ENCODE results near the gene LINS1. TPM values are rescaled to one million over a fixed set of nuclear protein-coding genes. Genes with fewer than 3 reads are reported as not detected.

The LINS1 gene
- total RNA-seq, 2 donors from 2014 or later, result 27.7 to 40.5 TPM

DNA sequence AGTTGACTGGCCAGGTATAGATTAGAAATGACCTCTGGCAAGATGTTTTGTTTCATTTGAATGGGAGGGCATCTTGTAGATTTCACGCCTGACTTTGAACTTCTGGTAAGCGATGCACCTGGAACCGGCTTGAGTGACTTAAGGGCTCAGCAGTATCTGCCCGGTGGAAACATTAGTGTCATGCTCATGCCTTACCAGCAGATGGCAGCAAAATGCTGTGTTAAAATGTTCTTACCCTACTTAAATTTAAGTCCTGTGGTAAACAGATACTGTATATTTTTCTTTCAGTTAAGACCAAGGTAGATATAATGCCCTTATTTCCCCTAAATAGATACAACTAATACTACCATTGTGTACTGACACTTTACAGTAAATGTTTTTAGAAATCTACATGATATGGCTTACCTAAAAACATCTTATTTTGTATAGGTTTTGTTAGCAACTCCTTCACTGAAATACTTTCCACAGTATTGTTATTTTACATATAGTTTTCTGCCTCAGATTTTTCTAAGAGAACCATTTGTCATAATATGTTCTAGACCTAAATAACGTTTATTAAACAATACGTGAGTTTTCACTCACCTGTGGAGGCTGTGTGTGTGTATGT is 25.9 kb upstream of the LINS1 start:
- ATAC-seq (peak; percentile 75 to 77), DNase-seq (ENCODE audit: low spot score) (peak; percentile 75)
- H3K9me3 Mint-ChIP-seq, result no peaks in the 10 kb centered on the region
- H3K27me3 Mint-ChIP-seq, result no peaks in the 10 kb centered on the region
- peaks cover 2 to 6% of the 10 kb centered on the region in 2 donors for H3K4me1 Mint-ChIP-seq (ENCODE audit: low read depth in 2 of 2)
- no peak overlapping the region for H3K27ac Mint-ChIP-seq
- H3K36me3 Mint-ChIP-seq, result peaks cover 8% of the 10 kb centered on the region
- H3K4me3 Mint-ChIP-seq, result no peak overlapping the region

DNA sequence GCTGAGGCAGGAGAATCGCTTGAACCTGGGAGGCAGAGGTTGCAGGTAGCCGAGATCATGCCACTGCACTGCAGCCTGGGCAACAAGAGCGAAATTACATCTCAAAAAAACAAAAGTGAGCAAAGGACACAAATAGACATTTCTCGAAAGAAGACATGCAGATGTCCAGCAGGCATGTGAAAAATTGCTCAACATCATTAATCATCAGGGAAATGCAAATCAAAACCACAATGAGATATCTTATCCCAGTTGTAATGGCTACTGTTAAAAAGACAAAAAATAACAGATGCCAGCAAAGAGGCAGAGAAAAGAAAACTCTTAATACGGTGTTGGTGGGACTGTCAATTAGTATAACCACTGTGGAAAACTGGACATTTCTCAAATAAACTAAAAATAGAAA is 21.3 kb upstream of the LINS1 start:
- DNase-seq (ENCODE audit: low spot score) (no peak), ATAC-seq (no peak)
- H3K4me1 Mint-ChIP-seq (ENCODE audit: low read depth in 2 of 2), result peaks cover 0 to 16% of the 10 kb centered on the region in 2 donors
- H3K27ac Mint-ChIP-seq, result no peak overlapping the region
- H3K9me3 Mint-ChIP-seq, result no peaks in the 10 kb centered on the region
- no peaks in the 10 kb centered on the region for H3K27me3 Mint-ChIP-seq
- peaks cover 10% of the 10 kb centered on the region for H3K36me3 Mint-ChIP-seq
- no peak overlapping the region for H3K4me3 Mint-ChIP-seq

DNA sequence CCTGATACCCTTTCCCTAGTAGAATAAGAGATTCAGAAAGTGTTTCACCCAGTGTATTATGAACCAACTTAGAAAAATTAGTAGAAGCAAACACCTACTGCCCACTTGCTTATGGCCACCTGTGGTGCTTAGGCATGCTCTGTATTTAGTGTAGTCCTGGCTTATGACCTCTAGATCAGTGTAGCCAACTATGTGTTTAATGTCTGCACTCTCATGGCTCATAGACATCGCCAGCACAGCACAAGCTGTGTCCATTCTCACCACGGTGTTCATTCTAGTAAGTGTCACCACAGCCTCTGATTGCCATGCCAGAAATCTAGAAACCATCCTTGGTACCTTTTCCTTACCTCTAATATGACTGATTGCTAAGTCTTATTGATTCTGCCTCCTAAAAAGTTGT is 14.7 kb upstream of the LINS1 start:
- H3K27me3 Mint-ChIP-seq, result no peaks in the 10 kb centered on the region

DNA sequence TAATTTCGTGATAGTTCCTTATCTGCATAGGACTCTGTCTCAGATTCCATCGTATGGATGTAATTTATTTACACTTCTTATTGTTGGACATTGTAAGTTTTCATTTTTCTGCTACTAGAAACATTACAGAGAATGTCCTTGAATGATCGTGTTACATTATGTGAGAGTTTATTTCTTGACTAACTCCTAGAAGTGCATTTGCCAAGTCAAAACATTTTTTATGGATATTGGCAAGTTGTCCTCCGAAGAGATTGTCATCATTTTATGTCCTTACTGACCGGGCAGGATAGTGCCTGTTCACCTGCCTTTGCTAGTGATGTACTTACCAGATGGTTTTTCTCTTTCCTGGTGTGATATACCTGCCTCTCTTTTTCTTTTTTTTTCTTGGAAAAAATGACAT is 13.8 kb upstream of the LINS1 start:
- Mint-ChIP-seq H3K4me1 (ENCODE audit: low read depth in 2 of 2) (peaks cover 5 to 11% of the 10 kb centered on the region in 2 donors), H3K36me3 (peaks cover 22% of the 10 kb centered on the region), H3K4me3 (no peak overlapping the region), H3K9me3 (no peaks in the 10 kb centered on the region), H3K27me3 (no peaks in the 10 kb centered on the region), H3K27ac (no peak overlapping the region)
- ATAC-seq (no peak), DNase-seq (ENCODE audit: low spot score) (no peak)

More for the DNA sequence above, 14.7 kb upstream of the LINS1 start:
- Mint-ChIP-seq H3K9me3 (no peaks in the 10 kb centered on the region), H3K27ac (no peak overlapping the region), H3K4me3 (no peak overlapping the region), H3K36me3 (peaks cover 22% of the 10 kb centered on the region), H3K4me1 (ENCODE audit: low read depth in 2 of 2) (peaks cover 5 to 11% of the 10 kb centered on the region in 2 donors)
- DNase-seq (ENCODE audit: low spot score), result no peak
- ATAC-seq, result no peak

DNA sequence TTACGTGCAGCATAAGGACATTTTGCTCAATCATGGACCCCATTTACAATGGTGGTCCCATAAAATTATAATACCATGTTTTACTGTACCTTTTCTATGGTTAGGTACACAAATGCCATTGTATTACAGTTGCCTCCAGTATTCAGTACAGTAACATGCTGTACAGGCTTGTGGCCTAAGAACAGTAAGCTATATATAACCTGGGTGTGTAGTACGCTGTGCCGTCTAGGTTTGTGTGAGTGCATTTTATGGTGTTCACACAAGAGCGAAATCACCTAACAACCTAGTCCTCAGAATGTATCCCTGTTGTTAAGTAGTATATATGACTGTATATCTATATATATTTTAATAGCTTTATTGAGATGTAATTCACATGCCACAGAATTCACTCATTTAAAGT is 12.9 kb upstream of the LINS1 start:
- ATAC-seq, result no peak
- H3K27ac Mint-ChIP-seq, result no peak overlapping the region
- H3K4me1 Mint-ChIP-seq (ENCODE audit: low read depth in 2 of 2), result peaks cover 5 to 11% of the 10 kb centered on the region in 2 donors
- no peaks in the 10 kb centered on the region for H3K27me3 Mint-ChIP-seq
- H3K36me3 Mint-ChIP-seq, result peaks cover 19% of the 10 kb centered on the region
- no peaks in the 10 kb centered on the region for H3K9me3 Mint-ChIP-seq
- no peak overlapping the region for H3K4me3 Mint-ChIP-seq
- DNase-seq (ENCODE audit: low spot score), result no peak

DNA sequence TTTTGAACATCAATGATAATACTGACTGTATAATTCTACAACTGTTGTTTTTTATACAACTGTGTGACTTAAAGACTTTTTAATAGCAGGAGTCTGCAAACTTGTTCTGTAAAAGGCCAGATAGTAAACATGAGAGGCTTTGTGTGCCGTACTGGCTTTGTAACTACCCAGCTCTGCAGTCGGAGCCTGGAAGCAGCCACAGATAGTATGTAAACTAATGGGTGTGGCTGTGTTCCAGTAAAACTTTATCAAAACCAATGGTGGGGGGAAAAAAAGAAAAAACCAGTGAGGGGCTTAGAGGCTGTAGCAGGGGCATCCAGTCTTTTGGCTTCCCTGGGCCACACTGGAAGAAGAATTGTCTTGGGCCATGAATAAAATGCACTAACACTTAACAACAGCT is 12.4 kb upstream of the LINS1 start:
- no peak overlapping the region for H3K27ac Mint-ChIP-seq
- DNase-seq (ENCODE audit: low spot score) (no peak), ATAC-seq (no peak)
- no peaks in the 10 kb centered on the region for H3K9me3 Mint-ChIP-seq
- peaks cover 5 to 9% of the 10 kb centered on the region in 2 donors for H3K4me1 Mint-ChIP-seq (ENCODE audit: low read depth in 2 of 2)
- H3K4me3 Mint-ChIP-seq, result no peak overlapping the region
- peaks cover 17% of the 10 kb centered on the region for H3K36me3 Mint-ChIP-seq
- H3K27me3 Mint-ChIP-seq, result no peaks in the 10 kb centered on the region

DNA sequence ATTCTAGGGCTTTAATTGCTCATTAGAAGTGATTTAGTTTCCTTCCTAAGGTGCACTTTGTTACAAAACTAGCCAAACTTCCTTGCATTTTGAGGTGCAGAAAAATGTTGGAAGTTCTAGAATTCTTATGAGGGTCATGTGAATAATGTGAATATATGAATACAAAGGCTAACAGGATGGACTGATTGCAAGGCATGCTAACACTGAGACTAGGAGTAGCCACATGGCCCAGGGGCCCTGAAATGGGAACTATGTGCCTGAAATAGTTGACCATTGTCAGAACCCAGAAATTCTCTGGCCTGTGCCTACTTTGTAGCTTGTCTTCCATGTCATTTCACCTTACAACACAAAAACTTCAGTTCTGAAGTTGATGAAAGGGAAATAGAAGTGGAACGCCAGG is 11.2 kb upstream of the LINS1 start:
- no peak overlapping the region for H3K27ac Mint-ChIP-seq
- ATAC-seq (no peak), DNase-seq (ENCODE audit: low spot score) (no peak)
- H3K27me3 Mint-ChIP-seq, result no peaks in the 10 kb centered on the region
- peaks cover 12% of the 10 kb centered on the region for H3K36me3 Mint-ChIP-seq
- H3K4me1 Mint-ChIP-seq (ENCODE audit: low read depth in 2 of 2), result peaks cover 4 to 5% of the 10 kb centered on the region in 2 donors
- no peak overlapping the region for H3K4me3 Mint-ChIP-seq
- H3K9me3 Mint-ChIP-seq, result no peaks in the 10 kb centered on the region

DNA sequence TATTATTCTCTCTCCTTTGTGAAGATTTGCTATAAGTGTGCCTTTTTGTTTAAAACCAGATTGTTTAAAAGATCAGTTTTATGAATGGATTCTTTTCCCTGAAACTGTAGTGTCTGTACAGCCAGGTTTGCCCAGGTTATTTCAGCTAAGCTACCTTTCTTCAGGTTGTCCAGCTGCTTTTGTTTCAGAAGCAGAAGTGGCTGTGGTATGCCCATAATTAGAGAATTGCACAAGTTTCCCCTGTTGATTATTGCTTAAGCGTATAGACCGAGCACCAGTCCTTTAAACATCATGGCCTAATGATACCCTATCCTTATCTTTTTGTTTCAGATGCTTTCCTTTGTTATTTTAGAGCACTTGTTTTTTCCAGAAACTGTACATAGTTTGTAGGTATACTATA is 10.6 kb upstream of the LINS1 start:
- Mint-ChIP-seq H3K36me3 (peaks cover 12% of the 10 kb centered on the region), H3K4me1 (ENCODE audit: low read depth in 2 of 2) (peaks cover 4 to 5% of the 10 kb centered on the region in 2 donors), H3K9me3 (no peaks in the 10 kb centered on the region), H3K27me3 (no peaks in the 10 kb centered on the region), H3K4me3 (no peak overlapping the region), H3K27ac (no peak overlapping the region)
- DNase-seq (ENCODE audit: low spot score) (no peak), ATAC-seq (no peak)

DNA sequence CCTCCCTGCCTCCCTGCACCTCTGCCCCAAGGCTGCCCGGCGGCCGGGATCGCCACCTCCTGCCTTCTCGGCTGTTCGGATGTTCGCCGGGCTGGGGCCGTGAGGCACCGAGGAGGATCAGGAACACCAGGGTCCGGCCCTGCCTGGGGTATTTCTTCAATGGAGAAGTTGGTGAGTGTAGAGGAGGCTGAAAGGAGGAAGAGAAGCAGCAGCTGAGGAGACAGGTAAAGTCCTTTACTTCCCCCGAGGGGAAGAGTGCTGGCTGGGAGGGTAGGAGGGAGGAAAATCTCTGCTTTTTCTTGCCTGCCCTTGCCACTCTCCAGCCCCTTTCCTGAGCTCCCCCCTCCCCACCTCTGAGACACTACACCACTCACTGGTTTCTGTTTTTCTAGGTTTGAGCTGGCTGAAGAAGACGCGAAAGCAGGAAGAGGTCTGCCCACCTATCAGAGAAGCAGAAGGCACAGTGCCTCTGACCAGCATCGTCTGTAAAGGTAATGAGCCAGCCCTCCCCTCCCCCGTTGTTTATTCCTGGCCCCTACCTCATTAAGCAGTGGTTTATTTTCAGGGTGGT is 924 bp upstream of the LINS1 start:
- Mint-ChIP-seq H3K4me3 (no peak overlapping the region), H3K27me3 (no peaks in the 10 kb centered on the region), H3K4me1 (ENCODE audit: low read depth in 2 of 2) (peaks cover 29 to 34% of the 10 kb centered on the region in 2 donors), H3K9me3 (no peaks in the 10 kb centered on the region), H3K36me3 (peaks cover 6% of the 10 kb centered on the region), H3K27ac (no peak overlapping the region)
- peak; percentile 78 for DNase-seq (ENCODE audit: low spot score)
- peak; percentile 11 to 62 for ATAC-seq

DNA sequence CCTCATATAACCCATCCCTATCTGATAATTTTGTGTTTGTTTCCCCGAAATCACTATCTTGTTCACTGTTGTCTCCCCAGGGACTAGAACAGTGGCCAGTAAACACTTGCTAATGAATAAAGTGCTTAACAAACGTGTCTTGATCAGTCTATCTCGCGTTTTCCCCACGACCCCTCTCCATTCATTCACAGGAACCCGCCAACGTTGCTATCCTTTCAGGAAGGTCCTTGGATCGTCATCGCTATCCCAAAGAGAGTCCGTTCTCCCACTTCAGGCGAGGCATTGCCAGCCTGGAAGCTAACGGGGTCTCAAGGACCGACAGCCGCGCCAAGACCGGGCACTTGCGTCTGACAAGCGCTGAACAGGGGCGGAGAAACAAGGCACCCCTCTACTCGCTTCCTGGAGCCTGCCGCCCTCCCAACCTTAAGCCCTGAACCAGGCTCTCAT is 344 bp downstream of the LINS1 start:
- H3K9me3 Mint-ChIP-seq, result no peaks in the 10 kb centered on the region
- H3K4me3 Mint-ChIP-seq, result no peak overlapping the region
- ATAC-seq (peak in 1 of 2 donors; percentile 10), DNase-seq (ENCODE audit: low spot score) (no peak)
- H3K27ac Mint-ChIP-seq, result no peak overlapping the region
- peaks cover 6% of the 10 kb centered on the region for H3K36me3 Mint-ChIP-seq
- H3K4me1 Mint-ChIP-seq (ENCODE audit: low read depth in 2 of 2), result peaks cover 37 to 45% of the 10 kb centered on the region in 2 donors
- H3K27me3 Mint-ChIP-seq, result no peaks in the 10 kb centered on the region

DNA sequence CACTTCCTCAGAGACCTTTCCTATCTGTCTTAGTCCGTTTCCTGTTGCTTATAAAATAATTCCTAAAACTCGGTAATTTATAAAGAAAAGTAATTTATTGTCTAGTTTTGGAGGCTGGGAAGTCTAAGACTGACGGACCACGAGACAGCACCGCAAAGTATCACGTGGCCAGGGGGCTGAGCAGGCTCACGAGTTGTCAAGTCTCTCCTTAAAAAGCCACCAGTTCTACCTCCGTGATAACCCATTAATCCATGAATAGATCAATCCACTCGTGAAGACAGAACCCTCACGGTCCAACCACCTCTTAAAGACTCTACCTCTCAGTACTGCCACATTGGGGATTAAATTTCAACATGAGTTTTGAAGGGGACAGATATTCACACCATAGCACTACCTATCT is 821 bp downstream of the LINS1 start:
- ATAC-seq, result no peak
- DNase-seq (ENCODE audit: low spot score), result no peak
- Mint-ChIP-seq H3K4me1 (ENCODE audit: low read depth in 2 of 2) (peaks cover 37 to 49% of the 10 kb centered on the region in 2 donors), H3K27me3 (no peaks in the 10 kb centered on the region), H3K4me3 (no peak overlapping the region), H3K9me3 (no peaks in the 10 kb centered on the region), H3K36me3 (peaks cover 5% of the 10 kb centered on the region), H3K27ac (no peak overlapping the region)

DNA sequence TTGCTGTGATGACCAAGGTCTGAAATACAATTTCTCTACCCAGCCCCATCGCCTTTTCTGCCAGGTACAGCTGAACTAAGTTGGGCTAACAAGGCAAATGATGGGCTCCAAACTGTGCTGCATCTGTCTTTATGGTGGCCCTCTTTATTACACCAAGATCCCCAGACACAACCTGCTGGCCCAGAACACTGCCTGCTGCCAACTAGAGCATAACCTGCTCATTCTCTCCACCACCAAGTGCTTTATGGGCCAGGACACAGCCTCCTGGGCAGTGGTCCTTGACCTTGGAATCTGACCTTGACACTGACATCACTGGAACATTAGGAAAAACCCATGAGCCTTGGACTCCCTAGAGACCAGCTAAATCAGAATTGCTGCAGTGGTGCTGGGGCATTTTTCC is 3.3 kb downstream of the LINS1 start:
- Mint-ChIP-seq H3K36me3 (peaks cover 6% of the 10 kb centered on the region), H3K27me3 (no peaks in the 10 kb centered on the region), H3K9me3 (no peaks in the 10 kb centered on the region), H3K4me3 (peak overlapping the region; percentile 18), H3K4me1 (ENCODE audit: low read depth in 2 of 2) (peaks cover 37 to 45% of the 10 kb centered on the region in 2 donors), H3K27ac (peak overlapping the region in 1 of 2 donors; percentile 83)
- DNase-seq (ENCODE audit: low spot score) (no peak), ATAC-seq (no peak)

DNA sequence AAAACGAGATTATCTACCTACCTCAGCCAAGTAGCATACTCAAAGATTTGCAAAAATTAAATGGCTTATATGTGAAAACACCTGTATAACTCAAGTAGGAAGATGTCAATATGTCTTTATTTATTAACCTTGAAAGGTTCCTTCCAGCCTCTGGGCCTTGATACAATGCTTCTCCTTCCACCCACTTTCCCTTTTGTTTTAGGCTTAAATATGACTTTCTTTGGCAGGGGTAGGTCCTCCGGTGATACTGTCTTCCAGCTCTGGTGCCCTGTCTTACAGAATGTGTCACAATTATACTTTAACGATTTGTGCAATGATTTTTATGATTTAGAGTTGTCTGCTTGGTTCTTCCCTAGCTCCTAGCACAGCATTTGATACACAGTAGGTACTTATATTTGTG is 4.1 kb downstream of the LINS1 start:
- ATAC-seq (no peak), DNase-seq (ENCODE audit: low spot score) (no peak)
- Mint-ChIP-seq H3K36me3 (peaks cover 6% of the 10 kb centered on the region), H3K9me3 (no peaks in the 10 kb centered on the region), H3K4me1 (ENCODE audit: low read depth in 2 of 2) (peaks cover 35 to 38% of the 10 kb centered on the region in 2 donors), H3K4me3 (peak overlapping the region; percentile 81), H3K27ac (peak overlapping the region in 1 of 2 donors; percentile 83), H3K27me3 (no peaks in the 10 kb centered on the region)

DNA sequence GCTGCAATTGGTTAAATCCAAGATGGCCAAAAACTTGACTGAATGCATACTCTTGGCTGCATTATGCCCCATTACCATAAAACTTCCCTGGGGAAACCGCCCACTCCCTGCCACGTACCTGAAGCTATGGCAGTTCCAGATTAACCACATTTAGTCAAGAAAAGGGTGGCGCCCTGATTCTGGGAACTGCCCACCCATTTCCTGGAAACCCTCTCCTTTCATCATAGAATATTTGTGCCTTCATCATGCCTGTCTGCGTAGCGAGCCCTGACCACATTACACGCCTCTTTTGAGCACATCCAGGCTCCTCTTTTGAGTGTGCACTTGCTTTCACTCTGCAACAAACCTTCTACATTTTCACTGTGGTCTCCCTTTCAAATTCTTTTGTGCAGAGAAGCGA is 5.2 kb downstream of the LINS1 start:
- Mint-ChIP-seq H3K9me3 (no peaks in the 10 kb centered on the region), H3K27me3 (no peaks in the 10 kb centered on the region), H3K36me3 (peaks cover 6% of the 10 kb centered on the region), H3K27ac (peak overlapping the region in 1 of 2 donors; percentile 83), H3K4me3 (peak overlapping the region; percentile 81), H3K4me1 (ENCODE audit: low read depth in 2 of 2) (peaks cover 40 to 44% of the 10 kb centered on the region in 2 donors)
- ATAC-seq, result peak; percentile 95 to 97
- DNase-seq (ENCODE audit: low spot score), result peak; percentile 95
